Thoracic aorta (tissue), 2 donors: ENCODE data around the gene TCF7L2. TPM values are rescaled to one million over a fixed set of nuclear protein-coding genes. Genes with fewer than 3 reads are reported as not detected.
A peak's percentile ranks its signal among the peaks of the same experiment; 100 is the strongest.
"Not testable (repeated sequence)": the region's sequence is repeated elsewhere in the genome, so short reads cannot be mapped to it uniquely, and the experiment has no call there.

ENCODE experiments used
- ATAC-seq: fragments of 150-250 bp; one replicate; pipeline ENCODE4 v1.8.0; 2017; ENCODE audit warnings: low read depth; ENCODE audit not compliant: insufficient number of reproducible peaks, low FRiP score
- DNase-seq: peaks from one replicate; pipeline ENCODE4 v3.0.0-alpha.2; 2020; ENCODE audit warnings: low spot score
- H3K27ac ChIP-seq, 2 donors: fragments of 200-600 bp; sonication (generic); 1 replicate in 1 of 2; 2 replicates in 1 of 2; pipeline ENCODE4 v1.5.1; 2016; ENCODE audit warnings: mild to moderate bottlenecking in 2 of 2, moderate library complexity in 2 of 2
- H3K27me3 ChIP-seq: fragments of 200-600 bp; sonication (generic); replicated peaks from 2 replicates; pipeline ENCODE4 v1.6.0; 2016; ENCODE audit warnings: mild to moderate bottlenecking; ENCODE audit not compliant: insufficient read depth
- H3K36me3 ChIP-seq: fragments of 200-600 bp; sonication (generic); one replicate; pipeline ENCODE4 v1.5.1; 2016
- H3K4me1 ChIP-seq, 2 donors: fragments of 200-600 bp; sonication (generic); 1 replicate in 1 of 2; 2 replicates in 1 of 2; pipeline versions ENCODE4 v1.5.1 to v1.6.0; 2016; ENCODE audit warnings: low read depth in 2 of 2, mild to moderate bottlenecking in 1 of 2; ENCODE audit not compliant: control insufficient read depth in 1 of 2
- H3K4me3 ChIP-seq: fragments of 200-600 bp; sonication (generic); 2 replicates; pipeline ENCODE4 v1.5.1; 2016; ENCODE audit warnings: mild to moderate bottlenecking
- H3K9me3 ChIP-seq: fragments of 200-600 bp; sonication (generic); 2 replicates; pipeline ENCODE4 v1.5.1; 2016
- total RNA-seq, 2 donors: library from RNA; depleted of rRNA; stranded (reverse); fragments of >200 nt; gene quantifications; one replicate each; pipeline versions ENCODE4 v1.1.0 to v1.2.3, GENCODE V29; 2016
- TF ChIP-seq, protein P1 (sequence below): fragments of 200-600 bp; sonication (generic); IDR thresholded peaks from one replicate; pipeline ENCODE4 v1.5.1; 2019; ENCODE audit warnings: antibody characterized with exemption

Gene TCF7L2
- total RNA-seq, 2 donors from 2014 or later, result 21.4 to 50.5 TPM

DNA sequence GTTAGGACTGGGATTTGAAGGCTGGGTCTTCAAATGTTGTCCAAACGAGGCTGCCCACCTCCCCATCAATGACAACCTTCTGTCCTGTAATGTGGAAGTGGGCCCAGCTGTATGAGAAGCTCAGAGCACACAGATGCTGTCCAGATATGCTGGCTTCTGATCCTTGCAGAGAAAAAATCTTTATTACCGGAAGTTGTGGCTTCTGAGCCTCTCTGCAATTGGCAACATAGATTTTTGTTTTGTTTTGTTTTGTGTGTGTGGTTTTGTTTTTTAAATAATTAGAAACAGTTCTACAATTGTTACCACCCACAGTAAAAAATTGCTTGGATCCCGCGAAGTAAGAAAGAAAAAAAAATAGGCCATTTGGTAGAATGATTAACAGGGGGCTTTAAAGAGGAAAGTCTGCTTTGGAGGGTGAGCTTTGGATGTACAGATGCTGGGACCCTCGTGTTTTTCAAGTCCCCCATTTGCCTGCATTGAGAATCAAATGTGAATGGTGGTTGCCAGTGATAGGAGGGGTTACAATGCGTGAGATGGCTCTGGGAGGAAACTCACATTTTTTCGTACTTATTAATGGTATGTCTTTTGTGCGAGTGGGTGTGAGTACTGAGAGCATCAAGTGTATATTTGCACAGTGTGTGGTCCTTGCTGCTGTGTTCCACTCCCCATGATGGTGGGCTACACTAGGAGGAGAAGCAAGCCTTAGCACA, 153.2 kb downstream of the TCF7L2 start:
- H3K9me3 ChIP-seq, result no peaks in the 10 kb centered on the region
- no peak for DNase-seq
- no peaks in the 10 kb centered on the region for H3K27me3 ChIP-seq
- H3K36me3 ChIP-seq, result no peaks in the 10 kb centered on the region
- H3K4me1 ChIP-seq, result peaks cover 0 to 49% of the 10 kb centered on the region in 2 donors
- H3K27ac ChIP-seq, result no peak overlapping the region
- TF ChIP-seq, protein P1, sequence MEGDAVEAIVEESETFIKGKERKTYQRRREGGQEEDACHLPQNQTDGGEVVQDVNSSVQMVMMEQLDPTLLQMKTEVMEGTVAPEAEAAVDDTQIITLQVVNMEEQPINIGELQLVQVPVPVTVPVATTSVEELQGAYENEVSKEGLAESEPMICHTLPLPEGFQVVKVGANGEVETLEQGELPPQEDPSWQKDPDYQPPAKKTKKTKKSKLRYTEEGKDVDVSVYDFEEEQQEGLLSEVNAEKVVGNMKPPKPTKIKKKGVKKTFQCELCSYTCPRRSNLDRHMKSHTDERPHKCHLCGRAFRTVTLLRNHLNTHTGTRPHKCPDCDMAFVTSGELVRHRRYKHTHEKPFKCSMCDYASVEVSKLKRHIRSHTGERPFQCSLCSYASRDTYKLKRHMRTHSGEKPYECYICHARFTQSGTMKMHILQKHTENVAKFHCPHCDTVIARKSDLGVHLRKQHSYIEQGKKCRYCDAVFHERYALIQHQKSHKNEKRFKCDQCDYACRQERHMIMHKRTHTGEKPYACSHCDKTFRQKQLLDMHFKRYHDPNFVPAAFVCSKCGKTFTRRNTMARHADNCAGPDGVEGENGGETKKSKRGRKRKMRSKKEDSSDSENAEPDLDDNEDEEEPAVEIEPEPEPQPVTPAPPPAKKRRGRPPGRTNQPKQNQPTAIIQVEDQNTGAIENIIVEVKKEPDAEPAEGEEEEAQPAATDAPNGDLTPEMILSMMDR, result no peak
- no peak overlapping the region for H3K4me3 ChIP-seq
- ATAC-seq, result no peak

- no peak overlapping the region for H3K4me3 ChIP-seq
- no peak overlapping the region for H3K27ac ChIP-seq
- no peak for DNase-seq
- no peaks in the 10 kb centered on the region for H3K36me3 ChIP-seq
- peaks cover 0 to 49% of the 10 kb centered on the region in 2 donors for H3K4me1 ChIP-seq
- H3K9me3 ChIP-seq, result no peaks in the 10 kb centered on the region
- TF ChIP-seq, protein P1, result no peak
- ATAC-seq, result no peak
- no peaks in the 10 kb centered on the region for H3K27me3 ChIP-seq
Observed at GRCh38 chr10:113104047-113104446, 154.0 kb downstream of the TCF7L2 start.

- Histone ChIP-seq H3K4me3 (no peak overlapping the region), H3K27ac (no peak overlapping the region), H3K36me3 (no peaks in the 10 kb centered on the region), H3K4me1 (peaks cover 7 to 56% of the 10 kb centered on the region in 2 donors), H3K9me3 (no peaks in the 10 kb centered on the region), H3K27me3 (no peaks in the 10 kb centered on the region)
- TF ChIP-seq, protein P1, result peak; percentile 32
- no peak for DNase-seq
- ATAC-seq, result no peak
Observed at GRCh38 chr10:113108194-113108835, 158.3 kb downstream of the TCF7L2 start.

DNA sequence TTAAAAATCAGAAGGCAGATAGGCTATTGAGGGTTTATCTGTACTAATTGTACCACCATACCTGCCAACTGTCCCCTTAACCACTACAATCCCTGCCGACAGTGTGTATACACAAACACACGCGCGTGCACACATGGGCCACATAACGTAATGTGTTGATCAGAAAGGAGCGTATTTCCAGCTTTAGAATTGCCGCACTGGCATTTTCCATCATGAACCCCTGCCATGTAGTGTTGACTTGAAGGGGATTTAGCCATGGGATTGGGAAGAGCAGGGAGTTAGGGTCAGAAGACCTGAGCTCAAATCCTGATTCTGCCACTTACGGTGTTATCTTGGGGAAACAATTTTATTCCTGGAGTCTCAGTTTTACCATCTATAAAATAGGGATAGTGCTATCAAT, 158.9 kb downstream of the TCF7L2 start:
- Histone ChIP-seq H3K4me3 (no peak overlapping the region), H3K36me3 (no peaks in the 10 kb centered on the region), H3K4me1 (peaks cover 9 to 56% of the 10 kb centered on the region in 2 donors), H3K27me3 (no peaks in the 10 kb centered on the region), H3K27ac (no peak overlapping the region), H3K9me3 (no peaks in the 10 kb centered on the region)
- no peak for ATAC-seq
- no peak for DNase-seq
- TF ChIP-seq, protein P1, result no peak

DNA sequence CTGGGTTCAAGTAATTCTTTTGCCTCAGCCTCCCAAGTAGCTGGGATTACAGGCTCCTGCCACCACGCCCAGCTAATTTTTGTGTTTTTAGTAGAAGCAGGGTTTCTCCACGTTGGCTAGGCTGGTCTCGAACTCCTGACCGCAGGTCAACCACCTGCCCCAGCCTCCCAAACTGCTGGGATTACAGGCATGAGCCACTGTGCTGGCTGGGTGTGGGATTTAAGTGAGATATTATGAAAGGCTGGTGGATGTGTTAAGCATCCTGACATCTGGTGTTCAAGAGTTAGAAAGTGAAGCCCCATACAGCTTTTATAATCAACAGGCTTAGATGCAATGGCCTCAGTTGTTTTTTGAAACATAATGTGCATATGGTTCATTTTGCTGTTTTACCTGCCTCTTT, 159.4 kb downstream of the TCF7L2 start:
- H3K9me3 ChIP-seq, DNase-seq, H3K4me3 ChIP-seq, ATAC-seq, H3K27me3 ChIP-seq, H3K36me3 ChIP-seq, H3K27ac ChIP-seq: not testable (repeated sequence)
- H3K4me1 ChIP-seq, result peaks cover 10 to 56% of the 10 kb centered on the region in 2 donors
